ENCODE measurements around the gene ESRRB.
"Not testable (repeated sequence)": the region's sequence is repeated elsewhere in the genome, so short reads cannot be mapped to it uniquely, and the experiment has no call there.

The ESRRB gene

GRCh38 chr14:76498463-76498935 is 122.6 kb downstream of the ESRRB start:
- DNase-seq, result no peak

- DNase-seq, result no peak
Measured at GRCh38 chr14:76498976-76499375, 123.0 kb downstream of the ESRRB start.

- DNase-seq, result no peak
Measured at GRCh38 chr14:76499399-76499798, 123.5 kb downstream of the ESRRB start.

GRCh38 chr14:76500011-76500410 is 124.1 kb downstream of the ESRRB start:
- peak; percentile 28 for DNase-seq

GRCh38 chr14:76500480-76500879 is 124.5 kb downstream of the ESRRB start:
- no peak for DNase-seq

GRCh38 chr14:76501156-76501720 is 125.3 kb downstream of the ESRRB start:
- DNase-seq, result no peak

GRCh38 chr14:76502219-76502618 is 126.3 kb downstream of the ESRRB start:
- no peak for DNase-seq

- DNase-seq, result no peak
Measured at GRCh38 chr14:76502638-76503037, 126.7 kb downstream of the ESRRB start.

GRCh38 chr14:76509311-76509710 is 133.4 kb downstream of the ESRRB start:
- no peak for DNase-seq

GRCh38 chr14:76510181-76510580 is 134.2 kb downstream of the ESRRB start:
- no peak for DNase-seq

GRCh38 chr14:76514213-76514998 is 138.5 kb downstream of the ESRRB start:
- DNase-seq, result no peak

- no peak for DNase-seq
Measured at GRCh38 chr14:76516884-76517283, 140.9 kb downstream of the ESRRB start.

GRCh38 chr14:76518366-76518765 is 142.4 kb downstream of the ESRRB start:
- no peak for DNase-seq

GRCh38 chr14:76525106-76525821 is 149.3 kb downstream of the ESRRB start:
- DNase-seq, result no peak

GRCh38 chr14:76531085-76531484 is 155.1 kb downstream of the ESRRB start:
- no peak for DNase-seq

- no peak for DNase-seq
Measured at GRCh38 chr14:76531821-76532318, 155.9 kb downstream of the ESRRB start.

GRCh38 chr14:76536636-76537035 is 160.7 kb downstream of the ESRRB start:
- not testable (repeated sequence) for DNase-seq

GRCh38 chr14:76537906-76538647 is 162.1 kb downstream of the ESRRB start:
- no peak for DNase-seq

- DNase-seq, result no peak
Measured at GRCh38 chr14:76538648-76539008, 162.7 kb downstream of the ESRRB start.

- no peak for DNase-seq
Measured at GRCh38 chr14:76539130-76539529, 163.2 kb downstream of the ESRRB start.

GRCh38 chr14:76541594-76542219 is 165.8 kb downstream of the ESRRB start:
- DNase-seq, result no peak
